Transverse colon (tissue), 4 donors: ENCODE data around the gene KNOP1. TPM values are rescaled to one million over a fixed set of nuclear protein-coding genes. Genes with fewer than 3 reads are reported as not detected.

Source experiments
- DNase-seq: peaks from one replicate; pipeline ENCODE4 v3.0.0-alpha.2; 2019
- H3K27ac ChIP-seq, 4 donors: fragments of 200-600 bp; sonication (generic); 2 replicates each; pipeline ENCODE4 v1.5.1; 2016 to 2018; ENCODE audit warnings: inconsistent platforms in 4 of 4
- H3K27me3 ChIP-seq: fragments of 200-600 bp; sonication (generic); 2 replicates; pipeline ENCODE4 v1.5.1; 2017; ENCODE audit warnings: inconsistent platforms
- H3K36me3 ChIP-seq, 4 donors: fragments of 200-600 bp; sonication (generic); 2 replicates each; pipeline ENCODE4 v1.5.1; 2017 to 2019; ENCODE audit warnings: inconsistent platforms in 4 of 4
- H3K4me1 ChIP-seq, 4 donors: fragments of 200-600 bp; sonication (generic); 2 replicates each; pipeline ENCODE4 v1.5.1; 2017 to 2020; ENCODE audit warnings: inconsistent platforms in 4 of 4
- H3K4me3 ChIP-seq, 4 donors: fragments of 200-600 bp; sonication (generic); 1 replicate in 1 of 4; 2 replicates in 3 of 4; pipeline versions ENCODE4 v1.5.1 to v1.6.1; 2017 to 2019; ENCODE audit warnings: inconsistent platforms in 4 of 4
- H3K9me3 ChIP-seq, 2 donors: fragments of 200-600 bp; sonication (generic); 2 replicates each; pipeline ENCODE4 v1.5.1; 2017 to 2019; ENCODE audit warnings: inconsistent platforms in 2 of 2
- EP300 ChIP-seq: sonication (generic); formaldehyde crosslinking; IDR thresholded peaks from one replicate; pipeline ENCODE4 v1.6.1; 2017; ENCODE audit warnings: antibody characterized with exemption, low read depth
- POLR2A ChIP-seq: fragments of 450-650 bp; IDR thresholded peaks from one replicate; pipeline ENCODE4 v1.6.1; 2016; ENCODE audit warnings: antibody characterized with exemption, mild to moderate bottlenecking, moderate library complexity
- POLR2AphosphoS5 ChIP-seq, 3 donors: sonication (generic); formaldehyde crosslinking; IDR thresholded peaks; one replicate each; pipeline ENCODE4 v1.6.1; 2016; ENCODE audit warnings: antibody characterized with exemption in 3 of 3
- WGBS, 2 donors: methylation state at CpG; one replicate each; pipeline ENCODE4 v1.1.5; 2018; ENCODE audit warnings: low coverage in 1 of 2; 5-methylcytosine and 5-hydroxymethylcytosine counted together
- in situ Hi-C, 4 donors: fragments of 200-750 bp; cut with MboI; loops; one replicate each; pipeline versions ENCODE4 v1.15.0 to v1.15.1; 2017; ENCODE audit warnings: low sequenced_read_pairs in 3 of 4, low pct_ligation_motif_present in 1 of 4, low pct_unique_long_range_greater_than_20kb in 1 of 4
- intact Hi-C: fragments of 100-400 bp; cut with DNase I; formaldehyde crosslinking; loops from one replicate; pipeline ENCODE4 v1.15.1; 2023; ENCODE audit warnings: low total_unique reads
- total RNA-seq, 4 donors: library from RNA; depleted of rRNA; stranded (reverse); fragments of >200 nt; gene quantifications; one replicate each; pipeline ENCODE4 v1.1.0, GENCODE V29; 2016
- TF ChIP-seq, protein P1 (sequence below), 5 experiments: fragments of 200-600 bp in 3 of 5; fragments of 450-650 bp in 2 of 5; sonication (generic) in 3 of 5; IDR thresholded peaks; 1 replicate in 2 of 5; 2 replicates in 3 of 5; pipeline ENCODE4 v1.5.1; 2016 to 2017; ENCODE audit warnings: antibody characterized with exemption in 5 of 5, inconsistent platforms in 3 of 5, mild to moderate bottlenecking in 2 of 5, moderate library complexity in 1 of 5

KNOP1 gene, protein sequence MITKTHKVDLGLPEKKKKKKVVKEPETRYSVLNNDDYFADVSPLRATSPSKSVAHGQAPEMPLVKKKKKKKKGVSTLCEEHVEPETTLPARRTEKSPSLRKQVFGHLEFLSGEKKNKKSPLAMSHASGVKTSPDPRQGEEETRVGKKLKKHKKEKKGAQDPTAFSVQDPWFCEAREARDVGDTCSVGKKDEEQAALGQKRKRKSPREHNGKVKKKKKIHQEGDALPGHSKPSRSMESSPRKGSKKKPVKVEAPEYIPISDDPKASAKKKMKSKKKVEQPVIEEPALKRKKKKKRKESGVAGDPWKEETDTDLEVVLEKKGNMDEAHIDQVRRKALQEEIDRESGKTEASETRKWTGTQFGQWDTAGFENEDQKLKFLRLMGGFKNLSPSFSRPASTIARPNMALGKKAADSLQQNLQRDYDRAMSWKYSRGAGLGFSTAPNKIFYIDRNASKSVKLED
- 10 to 100 TPM in 3 of 4 donors, 1 to 10 TPM in 1; 4.4 to 25.8 (median 12.7) TPM for total RNA-seq

DNA sequence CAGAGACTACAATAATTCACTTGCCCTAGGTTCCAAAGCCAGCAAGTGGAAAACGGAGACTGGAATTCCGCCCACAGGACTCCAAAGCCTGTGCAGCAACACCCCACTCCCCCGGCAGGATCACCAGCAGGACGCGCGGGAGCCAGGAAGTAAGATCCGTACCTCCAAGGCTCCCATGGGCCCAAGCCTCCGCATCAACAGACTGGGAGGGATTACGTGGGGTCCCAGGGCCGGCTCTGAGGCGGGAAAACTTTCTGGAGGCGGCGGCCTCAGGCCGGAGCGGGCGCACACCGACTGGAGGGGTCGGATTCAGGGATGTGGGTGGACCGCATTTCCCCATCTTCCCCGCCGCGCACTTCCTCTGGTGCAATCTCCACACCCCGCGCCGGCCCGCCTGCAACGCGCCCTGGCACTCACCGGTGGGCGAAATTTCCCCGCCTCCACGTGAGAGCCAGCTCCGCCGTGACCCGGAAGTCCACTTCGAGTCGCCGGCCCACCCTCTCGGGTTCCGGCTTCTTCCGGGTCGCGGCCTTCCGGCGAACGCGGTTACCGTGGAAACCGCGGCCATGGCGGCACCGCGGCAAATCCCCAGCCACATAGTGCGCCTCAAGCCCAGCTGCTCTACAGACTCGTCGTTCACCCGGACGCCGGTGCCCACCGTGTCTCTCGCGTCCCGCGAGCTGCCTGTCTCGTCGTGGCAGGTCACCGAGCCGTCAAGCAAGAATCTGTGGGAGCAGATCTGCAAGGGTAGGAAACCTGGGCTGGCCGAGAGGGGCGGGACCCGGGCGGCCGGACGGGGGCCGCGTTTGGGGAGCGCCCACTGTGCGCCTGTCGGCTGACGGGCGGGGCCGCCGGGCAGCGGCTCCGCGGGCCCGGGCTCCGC lies at the start of gene KNOP1, which contains the start of gene IQCK:
TSS of gene KNOP1 (minus strand) at position 487 of the 883 bp plus-strand sequence. CDS start 3,192 bp downstream, outside the sequence.
TSS of gene IQCK (plus strand) at position 531 of the 883 bp plus-strand sequence. CDS start at position 567, 36 bp downstream.
- Histone ChIP-seq H3K27me3 (no peaks in the 10 kb centered on the region), H3K4me1 (peaks cover 9 to 32% (median 27%) of the 10 kb centered on the region in 4 donors), H3K36me3 (no peaks in the 10 kb centered on the region), H3K9me3 (no peaks in the 10 kb centered on the region), H3K4me3 (peak within 1 kb of the TSS; percentile 73 to 95 (median 91)), H3K27ac (peak within 1 kb of the TSS; percentile 82 to 90 (median 86))
- 0% methylated on average over 83 of the region's 88 CpGs; no CpG with 5 or more reads in 1 of the 2 donors for WGBS, 2 donors
- TF ChIP-seq POLR2A: peak; percentile 50
- TF ChIP-seq, protein P1, sequence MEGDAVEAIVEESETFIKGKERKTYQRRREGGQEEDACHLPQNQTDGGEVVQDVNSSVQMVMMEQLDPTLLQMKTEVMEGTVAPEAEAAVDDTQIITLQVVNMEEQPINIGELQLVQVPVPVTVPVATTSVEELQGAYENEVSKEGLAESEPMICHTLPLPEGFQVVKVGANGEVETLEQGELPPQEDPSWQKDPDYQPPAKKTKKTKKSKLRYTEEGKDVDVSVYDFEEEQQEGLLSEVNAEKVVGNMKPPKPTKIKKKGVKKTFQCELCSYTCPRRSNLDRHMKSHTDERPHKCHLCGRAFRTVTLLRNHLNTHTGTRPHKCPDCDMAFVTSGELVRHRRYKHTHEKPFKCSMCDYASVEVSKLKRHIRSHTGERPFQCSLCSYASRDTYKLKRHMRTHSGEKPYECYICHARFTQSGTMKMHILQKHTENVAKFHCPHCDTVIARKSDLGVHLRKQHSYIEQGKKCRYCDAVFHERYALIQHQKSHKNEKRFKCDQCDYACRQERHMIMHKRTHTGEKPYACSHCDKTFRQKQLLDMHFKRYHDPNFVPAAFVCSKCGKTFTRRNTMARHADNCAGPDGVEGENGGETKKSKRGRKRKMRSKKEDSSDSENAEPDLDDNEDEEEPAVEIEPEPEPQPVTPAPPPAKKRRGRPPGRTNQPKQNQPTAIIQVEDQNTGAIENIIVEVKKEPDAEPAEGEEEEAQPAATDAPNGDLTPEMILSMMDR (IDR thresholded peaks at IDR 0.05): peak in 2 of 5 experiments; percentile 36 to 39
- TF ChIP-seq EP300: peak; percentile 15
- TF ChIP-seq POLR2AphosphoS5 (IDR thresholded peaks at IDR 0.05): peak; percentile 64 to 78 (median 72)
- DNase-seq: peak; percentile 90
- in situ Hi-C loops: loop anchor here in 1 of 4 donors (25.0 kb wide), 1 partner anchor 169 kb away; the partner anchor contains the start of gene GPRC5B
- intact Hi-C loops: loop anchor here (10.0 kb wide), 1 partner anchor 167 kb away; the partner anchor contains the start of gene GPRC5B

DNA sequence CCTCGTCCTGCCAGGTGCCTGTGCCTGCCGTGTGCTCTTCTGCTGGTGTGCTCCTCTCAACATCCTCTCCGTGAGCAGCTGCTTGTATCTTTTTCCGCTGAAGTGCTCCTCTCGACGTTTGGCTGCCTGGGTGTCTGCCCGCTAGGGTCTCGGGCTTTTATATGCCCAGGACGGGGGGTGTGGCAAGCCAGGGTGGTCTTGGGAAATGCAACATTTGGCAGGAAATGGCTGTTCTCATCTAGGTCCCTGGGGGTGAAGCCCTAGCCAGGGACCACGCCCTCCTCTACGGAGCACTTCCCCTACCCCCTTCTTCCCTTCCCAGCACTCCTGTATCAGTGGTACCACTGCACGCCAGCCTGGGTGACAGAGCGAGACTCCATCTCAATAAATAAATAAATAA lies 49.5 kb upstream of the KNOP1 start:
- no peak overlapping the region for H3K27ac ChIP-seq
- intact Hi-C loops (no loop called here), in situ Hi-C loops (no loop called here)
- no peaks in the 10 kb centered on the region for H3K9me3 ChIP-seq
- no peak overlapping the region for H3K4me3 ChIP-seq
- H3K27me3 ChIP-seq: no peaks in the 10 kb centered on the region
- TF ChIP-seq POLR2A: no peak
- TF ChIP-seq POLR2AphosphoS5 (IDR thresholded peaks at IDR 0.05): no peak
- TF ChIP-seq, protein P1 (IDR thresholded peaks at IDR 0.05): no peak
- TF ChIP-seq EP300: no peak
- 90 to 93% methylated on average over 2 to 13 of the region's 13 CpGs for WGBS, 2 donors
- H3K36me3 ChIP-seq: no peaks in the 10 kb centered on the region
- no peaks in the 10 kb centered on the region for H3K4me1 ChIP-seq
- DNase-seq: no peak

DNA sequence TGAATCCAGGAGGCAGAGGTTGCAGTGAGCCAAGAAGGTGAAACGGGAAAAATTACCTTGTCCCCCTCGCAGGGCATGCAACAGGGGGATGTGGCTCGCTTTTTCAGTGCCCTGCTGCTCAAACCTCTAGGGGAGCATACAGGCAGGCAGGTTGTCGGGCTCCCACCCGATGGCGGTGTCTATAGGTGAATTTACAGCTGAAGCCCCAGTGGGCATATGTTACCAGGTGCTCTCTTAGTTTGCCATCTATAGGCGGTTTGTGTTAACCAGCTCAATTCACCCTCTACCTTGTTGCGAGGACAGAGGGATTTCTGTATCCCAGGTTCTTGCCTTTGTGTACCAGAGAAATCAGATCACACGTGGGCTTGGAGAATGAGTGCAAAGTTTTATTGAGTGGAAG lies 49.0 kb upstream of the KNOP1 start:
- no peak for DNase-seq

More for the DNA sequence above, 49.0 kb upstream of the KNOP1 start:
- Histone ChIP-seq H3K9me3 (no peaks in the 10 kb centered on the region), H3K36me3 (no peaks in the 10 kb centered on the region), H3K4me1 (no peaks in the 10 kb centered on the region), H3K27ac (no peak overlapping the region), H3K4me3 (no peak overlapping the region), H3K27me3 (no peaks in the 10 kb centered on the region)
- intact Hi-C loops: no loop called here
- in situ Hi-C loops: no loop called here
- TF ChIP-seq POLR2A (no peak), EP300 (no peak), POLR2AphosphoS5 (IDR thresholded peaks at IDR 0.05) (no peak)
- TF ChIP-seq, protein P1 (IDR thresholded peaks at IDR 0.05): no peak
- 91% methylated on average over 9 of the region's 9 CpGs; no CpG with 5 or more reads in 1 of the 2 donors for WGBS, 2 donors
